ENCODE data around the gene TMEM190. TPM values are rescaled to one million over a fixed set of nuclear protein-coding genes. Genes with fewer than 3 reads are reported as not detected.

TMEM190 gene
- total RNA-seq, 4 donors from 2014 or later: not detected

GRCh38 chr19:55347442-55348009 lies 29.1 kb upstream of the TMEM190 start:
- TF ChIP-seq CTCF (IDR thresholded peaks at IDR 0.05) (no peak), POLR2AphosphoS5 (IDR thresholded peaks at IDR 0.05) (no peak), EP300 (IDR thresholded peaks at IDR 0.05) (no peak), POLR2A (IDR thresholded peaks at IDR 0.05) (no peak)
- DNase-seq (ENCODE audit: low spot score in 2 of 2): peak in 1 of 2 donors; percentile 57

GRCh38 chr19:55348317-55349034 lies 28.1 kb upstream of the TMEM190 start:
- Histone ChIP-seq H3K27ac (no peak overlapping the region), H3K36me3 (peaks cover 18% of the 10 kb centered on the region), H3K27me3 (peaks cover 24% of the 10 kb centered on the region), H3K9me3 (no peaks in the 10 kb centered on the region), H3K4me1 (peaks cover 15% of the 10 kb centered on the region), H3K4me3 (no peak overlapping the region)
- no peak for TF ChIP-seq EP300 (IDR thresholded peaks at IDR 0.05)
- no peak for TF ChIP-seq CTCF (IDR thresholded peaks at IDR 0.05)
- TF ChIP-seq POLR2A (IDR thresholded peaks at IDR 0.05): no peak
- TF ChIP-seq POLR2AphosphoS5 (IDR thresholded peaks at IDR 0.05): no peak
- 76% methylated on average over 22 of the region's 22 CpGs for WGBS
- no peak for DNase-seq (ENCODE audit: low spot score in 2 of 2)

More at GRCh38 chr19:55347442-55348009, 29.1 kb upstream of the TMEM190 start:
- Histone ChIP-seq H3K4me1 (peaks cover 10% of the 10 kb centered on the region), H3K36me3 (peaks cover 27% of the 10 kb centered on the region), H3K4me3 (no peak overlapping the region), H3K27ac (no peak overlapping the region), H3K9me3 (no peaks in the 10 kb centered on the region), H3K27me3 (peaks cover 15% of the 10 kb centered on the region)
- WGBS: 91% methylated on average over 2 of the region's 10 CpGs

- 74% methylated on average over 11 of the region's 11 CpGs for WGBS
- Histone ChIP-seq H3K9me3 (no peaks in the 10 kb centered on the region), H3K27me3 (peaks cover 38% of the 10 kb centered on the region), H3K4me3 (no peak overlapping the region), H3K36me3 (peaks cover 10% of the 10 kb centered on the region), H3K4me1 (peaks cover 29% of the 10 kb centered on the region), H3K27ac (no peak overlapping the region)
- TF ChIP-seq EP300 (IDR thresholded peaks at IDR 0.05) (no peak), POLR2AphosphoS5 (IDR thresholded peaks at IDR 0.05) (no peak), POLR2A (IDR thresholded peaks at IDR 0.05) (no peak), CTCF (IDR thresholded peaks at IDR 0.05) (no peak)
- DNase-seq (ENCODE audit: low spot score in 2 of 2): peak in 1 of 2 donors; percentile 56
Observed at GRCh38 chr19:55350620-55351315, 25.9 kb upstream of the TMEM190 start.

- DNase-seq (ENCODE audit: low spot score in 2 of 2): no peak
- Histone ChIP-seq H3K4me1 (peaks cover 25% of the 10 kb centered on the region), H3K27ac (no peak overlapping the region), H3K36me3 (peaks cover 5% of the 10 kb centered on the region), H3K27me3 (peaks cover 48% of the 10 kb centered on the region), H3K4me3 (no peak overlapping the region), H3K9me3 (no peaks in the 10 kb centered on the region)
- 77% methylated on average over 2 of the region's 6 CpGs for WGBS
- no peak for TF ChIP-seq POLR2AphosphoS5 (IDR thresholded peaks at IDR 0.05)
- no peak for TF ChIP-seq POLR2A (IDR thresholded peaks at IDR 0.05)
- no peak for TF ChIP-seq EP300 (IDR thresholded peaks at IDR 0.05)
- TF ChIP-seq CTCF (IDR thresholded peaks at IDR 0.05): no peak
Observed at GRCh38 chr19:55352040-55352439, 24.6 kb upstream of the TMEM190 start.

All from suprapubic skin (tissue), 4 donors.